NCI-H524 (cell line): Measurements from ENCODE around the gene SLC22A16.

Experiments
- DNase-seq, 2 experiments: peaks; one replicate each; lab custom pipeline; 2025; lab: John Stamatoyannopoulos, UW

SLC22A16 gene

DNA sequence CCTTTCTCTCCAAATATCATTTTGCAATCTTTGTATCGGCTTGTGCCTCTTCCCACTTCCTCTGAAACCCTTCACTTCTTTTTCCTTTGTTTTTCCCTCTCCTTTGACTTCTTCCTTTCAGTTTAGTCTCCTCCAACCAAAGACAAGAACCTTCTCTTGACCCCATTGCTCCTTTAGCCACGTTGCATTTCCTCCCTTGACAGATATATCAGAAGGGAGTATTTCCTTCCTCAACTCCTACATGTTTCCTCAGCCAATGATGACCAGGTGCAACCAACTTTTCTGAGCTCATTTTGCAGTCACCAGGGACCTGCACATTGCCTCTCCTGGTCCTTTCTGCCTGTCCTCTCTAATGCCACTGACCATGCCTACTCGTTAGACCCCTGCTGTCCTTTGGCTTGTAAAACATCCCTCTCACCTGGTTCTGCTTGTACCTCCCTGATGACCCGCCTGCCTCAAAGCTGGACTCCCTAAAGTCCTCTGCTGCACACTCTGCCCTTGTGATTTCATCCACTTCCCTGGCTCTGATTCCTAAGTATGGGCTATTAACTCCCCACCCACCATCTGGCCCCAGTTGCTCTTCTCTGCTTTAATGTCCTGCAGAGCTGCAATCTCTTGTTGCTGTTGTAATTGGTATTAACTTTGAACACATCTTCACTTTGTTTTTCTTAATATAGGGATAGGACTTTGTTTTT lies 27.4 kb downstream of the SLC22A16 start:
- peak; percentile 38 to 68 for DNase-seq

DNA sequence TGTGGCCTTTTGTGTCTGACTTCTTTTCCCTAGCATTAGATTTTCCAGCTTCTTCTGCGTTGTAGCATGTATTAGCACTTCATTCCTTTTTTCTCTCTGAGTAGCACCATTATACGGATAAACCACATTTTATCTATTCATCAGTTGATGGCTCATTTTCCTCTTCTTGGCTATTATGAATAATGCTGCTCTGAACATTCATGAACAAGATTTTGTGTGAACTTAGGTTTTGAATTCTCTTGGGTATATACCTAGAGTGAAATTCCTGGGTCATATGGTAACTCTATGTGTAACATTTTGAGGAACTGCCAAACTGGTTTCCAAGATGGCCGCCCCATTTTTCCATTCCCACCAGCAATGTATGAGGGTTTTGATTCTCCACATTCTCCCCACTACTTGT lies 28.7 kb downstream of the SLC22A16 start:
- DNase-seq = no peak

DNA sequence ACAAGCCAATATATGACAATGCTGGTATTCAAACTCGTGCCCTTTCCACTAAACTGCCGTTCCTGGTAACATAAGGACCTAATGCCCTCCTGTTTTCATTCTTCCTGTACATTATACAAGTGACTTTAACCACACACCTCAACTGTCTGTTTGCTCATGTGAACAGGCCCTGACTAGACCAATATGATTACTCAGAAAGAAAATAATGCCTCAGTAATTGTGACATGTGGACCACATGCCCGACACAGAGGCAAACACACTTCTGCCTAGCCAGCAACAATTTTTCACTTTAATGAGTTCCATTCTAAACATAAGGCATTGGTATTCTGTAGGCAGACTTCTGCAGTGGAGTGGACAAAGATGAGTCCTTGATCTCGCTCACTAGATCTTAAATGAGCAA lies 30.0 kb downstream of the SLC22A16 start:
- no peak for DNase-seq

DNA sequence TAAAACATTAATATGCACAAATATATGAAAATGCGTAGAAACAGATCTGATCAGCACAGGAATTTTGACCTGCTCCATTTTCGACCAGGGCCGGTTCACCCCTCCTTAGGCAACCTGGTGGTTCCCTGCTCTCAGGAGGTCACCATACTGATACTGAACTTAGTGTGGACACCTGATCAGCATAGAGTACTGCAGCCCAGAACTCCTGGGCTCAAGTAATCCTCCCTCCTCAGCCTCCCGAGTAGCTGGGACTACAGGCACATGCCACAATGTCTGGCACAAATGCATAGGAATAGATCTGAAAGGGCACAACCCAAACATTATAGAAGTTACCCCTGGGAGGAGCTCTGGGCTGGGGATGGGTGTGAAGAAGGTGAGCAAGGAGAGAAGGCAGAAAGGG lies 36.4 kb downstream of the SLC22A16 start:
- no peak for DNase-seq

DNA sequence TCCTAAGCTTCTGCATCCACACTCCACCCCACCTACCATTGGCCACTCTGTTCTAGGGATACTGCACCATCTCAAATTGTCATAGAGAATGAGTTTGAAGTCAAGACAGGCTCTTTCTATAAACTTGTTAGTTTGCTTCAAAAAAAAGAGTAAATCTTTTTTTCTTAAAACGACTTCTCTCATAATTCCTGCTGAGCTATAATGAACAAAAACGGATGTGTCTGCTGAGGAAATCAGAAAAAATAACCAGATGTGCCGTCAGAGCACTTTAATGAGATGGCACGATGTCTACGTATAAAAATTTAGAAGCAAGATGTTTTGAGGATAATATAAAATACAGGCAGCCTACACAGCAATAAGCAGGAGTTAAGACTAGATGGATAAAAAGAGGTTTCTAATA lies 37.1 kb downstream of the SLC22A16 start:
- no peak for DNase-seq

DNA sequence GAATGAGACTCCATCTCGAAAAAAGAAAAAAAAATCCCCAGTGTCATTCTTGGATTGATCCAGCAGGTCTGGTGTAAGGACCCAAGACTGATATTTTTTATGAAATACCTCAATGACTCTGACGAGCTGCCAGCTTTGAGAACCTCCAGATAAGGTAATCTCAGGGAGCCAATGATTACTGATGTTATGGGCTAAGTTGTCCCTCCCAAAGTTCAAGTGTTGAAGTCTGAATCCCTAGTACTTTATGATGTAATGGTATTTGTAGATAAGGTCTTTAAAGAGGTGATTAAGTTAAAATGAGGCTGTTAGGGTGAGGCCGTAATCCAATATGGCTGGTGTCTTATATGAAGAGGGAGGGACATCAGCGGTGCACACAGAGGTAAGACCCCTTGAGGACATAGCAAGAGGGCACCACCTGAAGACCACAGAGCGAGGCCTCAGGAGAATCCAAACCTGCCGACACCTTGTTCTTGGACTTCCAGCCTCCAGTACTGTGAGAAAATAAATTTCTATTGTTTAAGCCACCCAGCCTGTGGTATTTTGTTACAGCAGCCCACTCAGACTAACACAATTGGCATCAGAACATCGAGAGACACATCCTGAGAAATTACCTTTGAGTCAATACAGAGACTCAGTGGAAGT lies 41.3 kb downstream of the SLC22A16 start:
- DNase-seq = no peak

DNA sequence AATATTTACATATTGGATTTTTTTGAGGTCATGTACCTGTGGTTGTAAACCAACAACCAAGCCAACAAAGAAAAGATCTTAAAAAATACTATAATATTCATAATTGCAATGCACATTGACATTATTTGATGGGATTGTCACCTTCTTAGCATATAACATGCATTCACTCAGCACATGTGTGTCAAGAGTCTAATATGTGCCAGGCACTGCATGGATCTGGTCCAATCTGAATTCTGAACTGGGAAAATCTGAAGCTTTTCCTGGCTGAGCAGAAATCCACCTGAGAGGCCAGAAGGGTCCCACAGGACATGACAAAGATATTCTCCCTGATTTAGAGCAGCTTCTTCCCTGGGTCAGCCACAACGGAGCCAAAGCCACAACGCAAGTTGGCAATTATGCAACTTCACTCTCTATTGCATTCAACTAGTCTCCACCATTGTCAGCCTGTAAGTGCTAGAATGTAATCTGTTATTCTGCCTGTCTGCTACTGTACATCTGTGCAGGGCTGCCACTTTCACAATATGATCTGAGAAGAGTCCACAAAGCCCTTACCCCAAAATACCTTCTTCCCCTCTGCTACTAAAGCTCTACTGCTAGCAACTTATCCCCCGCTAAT lies 44.0 kb downstream of the SLC22A16 start:
- DNase-seq = no peak

DNA sequence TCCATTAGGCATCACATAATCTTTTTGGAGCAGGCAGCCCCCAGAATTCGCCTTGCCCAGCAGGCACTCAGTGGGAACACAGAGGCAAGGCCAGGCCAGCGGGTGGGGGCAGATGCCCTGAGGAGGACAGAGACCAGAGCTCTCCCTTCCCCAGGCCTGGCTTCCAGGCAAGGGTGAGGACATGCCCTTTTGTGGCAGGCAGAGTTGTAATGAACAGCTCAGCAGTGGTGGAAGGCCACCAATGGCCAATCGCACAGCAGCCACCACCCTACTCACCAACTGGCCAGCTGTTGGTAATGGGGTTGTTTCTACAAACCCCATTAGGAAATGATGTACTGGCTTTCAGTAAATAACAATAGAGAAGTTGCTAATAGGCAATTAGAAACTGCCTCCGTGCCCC lies 45.7 kb downstream of the SLC22A16 start:
- no peak for DNase-seq

DNA sequence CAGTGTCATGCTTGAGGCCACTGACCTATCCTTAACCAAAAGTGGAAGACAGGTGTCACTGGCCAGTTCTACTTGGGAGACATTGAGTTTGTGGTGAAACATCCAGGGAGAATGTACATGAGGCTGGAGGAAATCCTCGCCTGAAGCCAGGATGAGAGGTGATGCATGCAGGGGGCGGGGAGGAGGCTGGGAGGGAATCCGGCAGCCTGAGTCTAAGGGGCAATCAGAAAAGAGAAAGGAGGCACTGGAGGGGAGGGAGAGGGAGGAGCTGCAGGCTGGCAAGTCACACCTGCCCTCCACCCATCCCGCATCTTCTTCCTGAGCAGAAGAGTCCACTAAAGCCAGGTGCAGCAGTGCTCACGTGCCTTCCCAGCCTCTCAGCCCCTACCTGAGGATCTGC lies 46.2 kb downstream of the SLC22A16 start:
- no peak for DNase-seq

DNA sequence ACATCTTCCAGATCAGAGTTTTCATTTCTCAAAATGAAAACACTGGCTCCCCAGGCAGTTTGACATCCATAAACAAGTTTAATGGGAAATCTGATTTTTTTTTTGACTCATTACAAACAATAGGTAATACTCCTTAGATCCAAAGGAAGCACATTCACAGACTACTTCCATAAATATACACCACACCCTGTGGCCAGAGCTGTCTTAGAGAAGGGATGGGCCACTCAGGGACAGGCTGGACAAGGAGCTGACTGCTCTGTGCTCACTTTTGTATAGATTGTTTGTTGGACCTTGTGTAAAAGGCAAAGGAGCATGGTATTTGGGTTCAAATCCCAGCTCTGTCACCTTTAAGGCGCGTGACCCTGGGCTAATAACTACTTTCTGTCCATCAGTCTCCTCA lies 48.3 kb downstream of the SLC22A16 start:
- no peak for DNase-seq

DNA sequence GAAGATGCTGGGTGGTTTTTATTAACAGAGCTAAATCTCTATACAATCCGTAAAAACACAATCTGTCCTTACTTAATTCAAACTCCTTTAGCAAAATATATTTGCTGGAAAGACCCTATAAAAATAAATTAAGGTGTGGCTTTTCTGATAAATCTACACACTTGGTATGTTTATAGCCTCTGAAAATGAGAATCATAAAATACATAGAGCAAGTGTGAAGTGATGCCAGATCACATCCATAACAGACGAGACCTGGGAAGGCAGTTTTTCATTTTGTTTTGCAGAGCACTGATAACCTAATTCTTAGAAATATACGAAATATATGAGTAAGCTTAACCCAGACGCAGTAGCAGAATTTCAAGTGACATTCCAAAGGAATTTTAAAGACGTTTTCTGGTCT lies 50.6 kb downstream of the SLC22A16 start:
- DNase-seq = no peak

DNA sequence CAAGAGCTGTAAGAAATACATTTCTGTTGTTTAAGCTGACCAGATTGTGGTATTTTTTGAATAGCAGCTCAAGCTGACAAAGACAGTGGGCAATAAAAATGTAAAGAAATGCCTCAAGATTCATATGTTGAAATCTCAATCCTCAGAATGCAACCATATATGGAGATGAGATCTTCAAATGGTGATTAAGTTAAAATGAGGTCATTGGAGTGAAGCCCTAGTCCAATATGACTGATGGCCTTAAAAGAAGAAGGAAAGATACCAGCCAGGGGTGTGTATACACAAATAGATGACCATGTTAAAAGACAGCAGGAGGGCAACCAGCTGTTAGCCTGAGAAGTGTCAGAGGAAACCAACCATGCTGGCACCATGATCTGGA lies 54.0 kb downstream of the SLC22A16 start:
- DNase-seq = no peak

DNA sequence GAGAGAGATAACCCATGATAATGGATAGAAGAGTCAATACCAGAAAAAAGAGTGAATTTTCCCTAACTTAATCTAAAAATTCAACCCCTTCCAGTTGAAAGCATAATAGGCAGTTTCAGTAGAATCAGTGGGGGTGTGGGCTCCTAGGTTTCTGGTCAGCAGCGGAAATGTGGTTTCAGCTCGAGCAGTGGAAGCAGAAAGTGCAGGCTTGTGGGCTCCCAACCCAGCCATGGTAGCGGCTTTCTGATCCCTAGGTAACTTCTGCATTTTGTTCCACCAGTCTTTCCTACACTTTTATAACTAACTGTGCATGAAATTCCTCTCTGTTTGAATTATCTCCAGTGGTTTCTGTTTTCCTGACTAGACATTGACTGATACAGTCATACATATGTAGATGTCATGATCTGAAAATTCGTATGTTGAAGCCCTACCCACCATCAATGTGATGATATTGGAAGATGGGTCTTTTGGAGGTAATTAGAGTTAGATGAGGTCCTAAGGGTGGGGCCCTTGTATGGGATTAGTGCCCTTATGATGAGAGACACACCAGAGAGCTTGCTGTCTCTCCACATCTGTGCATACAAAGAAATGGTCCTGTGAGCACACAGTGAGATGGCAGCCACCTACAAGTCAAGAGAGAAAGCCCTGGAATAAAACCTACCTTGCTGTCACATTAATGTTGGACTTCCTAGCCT lies 54.5 kb downstream of the SLC22A16 start:
- DNase-seq = no peak

DNA sequence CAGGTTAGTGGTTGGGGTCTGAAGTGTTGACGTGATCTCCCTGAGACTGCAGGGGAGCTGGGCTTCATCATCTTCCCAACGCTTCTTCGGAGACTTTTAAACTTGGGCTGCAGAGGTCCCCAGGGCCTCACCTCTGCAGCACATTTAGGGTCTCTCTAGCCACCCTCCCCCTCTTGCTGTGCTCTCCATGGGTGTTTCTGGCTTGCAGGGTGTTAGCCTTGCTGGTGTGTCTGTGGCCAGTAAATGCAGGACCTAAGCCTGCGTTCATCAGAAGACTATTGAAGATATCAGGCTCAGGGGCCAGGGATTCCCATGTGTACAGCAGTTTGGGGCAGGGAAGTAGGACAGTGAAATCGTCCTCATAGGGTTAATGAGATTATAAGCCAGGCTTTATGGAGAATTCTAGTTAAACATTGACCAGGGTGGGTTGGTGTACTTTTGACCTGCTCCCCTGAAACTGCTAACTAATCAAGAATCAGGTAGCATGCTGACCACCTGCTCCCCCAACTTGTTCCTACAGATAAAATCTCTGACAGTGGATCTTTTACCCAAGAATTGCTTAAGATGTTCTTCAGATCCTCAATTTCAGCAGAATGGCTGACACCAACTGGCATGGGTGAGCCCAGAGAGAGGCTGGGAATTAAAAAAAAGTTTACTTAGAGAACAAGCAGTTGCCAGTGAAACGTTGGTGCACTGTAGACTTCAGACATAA lies 57.2 kb downstream of the SLC22A16 start:
- no peak for DNase-seq

DNA sequence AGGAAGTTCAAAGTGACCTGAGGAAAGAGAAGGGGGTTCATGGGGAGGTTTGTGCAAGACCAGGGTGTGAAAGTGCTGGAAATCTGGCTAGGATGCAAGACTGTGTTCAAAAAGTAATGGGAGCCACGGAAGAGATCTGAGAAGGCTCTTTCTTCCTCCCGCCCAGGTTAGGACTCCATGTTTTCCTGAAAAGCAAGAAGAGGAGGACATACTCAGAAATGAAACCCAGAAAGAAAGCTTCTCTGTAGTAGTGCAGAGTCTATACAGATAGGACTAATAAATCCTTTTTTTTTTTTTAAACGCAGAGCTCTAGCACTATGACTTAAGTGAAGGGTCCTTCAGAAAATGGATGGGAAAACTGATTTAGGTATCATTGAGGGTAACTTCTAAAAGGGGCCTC lies 57.8 kb downstream of the SLC22A16 start:
- no peak for DNase-seq

DNA sequence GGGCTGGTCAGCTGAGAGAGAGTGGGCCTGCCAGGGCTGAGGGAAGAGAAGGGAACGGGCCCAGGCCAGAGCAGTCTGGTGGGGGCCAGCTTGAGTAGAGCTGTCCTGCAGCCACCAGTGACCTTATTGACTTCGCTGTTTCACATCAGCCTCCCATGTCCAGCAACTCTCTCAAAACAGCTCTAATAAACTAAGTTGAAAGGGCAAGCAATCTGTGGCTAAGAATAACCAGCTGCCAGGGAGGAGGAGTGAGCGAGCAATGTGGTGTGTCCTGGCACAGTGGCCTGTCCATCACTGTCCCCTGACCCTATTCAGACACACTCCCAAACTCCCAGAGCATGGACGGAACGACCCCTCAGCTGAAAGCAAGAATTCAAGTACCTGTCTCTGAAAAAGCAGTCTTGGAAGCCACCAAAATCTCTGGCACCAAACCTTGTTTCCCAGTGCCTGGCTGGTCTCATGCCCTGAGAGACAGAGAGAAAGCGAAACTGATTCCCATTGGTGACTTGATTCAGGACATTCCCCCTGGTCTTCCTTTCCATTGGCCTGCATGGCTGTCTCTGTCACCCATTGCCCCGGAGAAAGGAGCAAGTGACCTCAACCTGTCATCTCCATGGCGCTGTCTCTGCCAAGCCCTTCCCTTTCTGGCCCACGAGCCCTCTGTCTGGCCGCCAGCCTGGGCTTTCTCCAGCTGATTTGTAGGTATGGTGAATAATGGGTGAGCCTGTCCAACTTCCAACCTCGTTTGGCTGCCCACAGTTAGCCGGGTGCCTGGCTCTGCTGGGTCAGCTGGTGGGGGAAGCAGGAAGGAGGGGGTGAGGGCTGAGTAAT lies 61.1 kb downstream of the SLC22A16 start, which contains the start of gene DDO:
Gene DDO (minus strand): TSS at position 490 of the 831 bp plus-strand sequence. CDS start 2,113 bp downstream, outside the sequence.
- no peak for DNase-seq

DNA sequence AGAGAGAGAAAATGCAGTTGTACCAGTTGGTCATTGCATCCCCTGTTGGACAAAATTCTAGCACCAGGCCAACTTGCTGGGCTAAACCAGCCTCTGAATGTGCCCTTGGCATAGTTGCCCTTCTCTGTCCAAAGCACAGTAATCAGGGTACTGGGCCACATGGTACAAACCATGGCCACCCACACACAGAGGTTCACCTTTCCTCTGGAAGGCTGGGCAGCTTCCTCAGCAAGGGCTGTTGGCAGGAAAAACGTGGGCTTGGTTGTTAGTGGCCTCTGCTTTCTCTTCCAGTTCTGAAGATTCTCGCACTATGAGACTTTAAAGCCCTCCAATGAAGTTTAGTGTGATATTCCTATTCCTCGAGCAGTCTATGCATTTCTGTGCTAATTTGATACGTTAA lies 61.7 kb downstream of the SLC22A16 start:
- DNase-seq = no peak

DNA sequence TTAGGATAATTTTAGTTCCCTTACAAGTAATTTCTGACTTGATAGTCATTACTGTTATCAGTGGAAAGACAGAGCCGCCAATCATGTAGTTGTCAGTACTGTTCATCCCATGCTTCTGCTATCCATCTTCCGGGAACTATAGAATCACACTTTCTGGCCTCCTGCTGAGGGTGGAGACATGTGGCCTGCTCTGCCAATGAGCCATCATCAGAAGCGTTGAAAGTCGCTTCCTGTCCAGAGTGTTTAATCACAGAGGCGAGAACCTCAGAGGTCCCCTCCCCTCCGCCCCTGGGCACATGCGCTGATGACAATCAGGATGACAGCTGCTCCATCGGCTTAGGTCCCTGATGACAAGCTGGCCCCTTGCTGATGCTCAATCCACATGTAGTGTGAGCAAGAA lies 64.1 kb downstream of the SLC22A16 start:
- peak; percentile 76 to 95 for DNase-seq

DNA sequence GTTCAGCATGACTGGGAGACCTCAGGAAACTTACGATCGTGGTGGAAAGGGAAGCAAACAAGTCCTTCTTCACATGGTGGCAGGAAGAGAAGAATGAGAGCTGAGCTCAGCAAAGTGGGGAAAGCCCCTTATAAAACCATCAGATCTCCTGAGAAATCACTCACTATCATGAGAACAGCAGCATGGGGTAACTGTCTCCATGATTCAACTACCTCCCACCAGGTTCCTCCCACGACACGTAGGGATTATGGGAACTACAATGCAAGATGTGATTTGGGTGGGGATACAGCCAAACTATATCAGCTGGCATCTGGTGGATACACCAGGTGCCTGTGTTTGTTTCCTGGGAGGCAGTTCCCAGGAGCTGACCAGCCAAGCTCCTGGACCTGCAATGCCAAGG lies 65.9 kb downstream of the SLC22A16 start:
- no peak for DNase-seq

DNA sequence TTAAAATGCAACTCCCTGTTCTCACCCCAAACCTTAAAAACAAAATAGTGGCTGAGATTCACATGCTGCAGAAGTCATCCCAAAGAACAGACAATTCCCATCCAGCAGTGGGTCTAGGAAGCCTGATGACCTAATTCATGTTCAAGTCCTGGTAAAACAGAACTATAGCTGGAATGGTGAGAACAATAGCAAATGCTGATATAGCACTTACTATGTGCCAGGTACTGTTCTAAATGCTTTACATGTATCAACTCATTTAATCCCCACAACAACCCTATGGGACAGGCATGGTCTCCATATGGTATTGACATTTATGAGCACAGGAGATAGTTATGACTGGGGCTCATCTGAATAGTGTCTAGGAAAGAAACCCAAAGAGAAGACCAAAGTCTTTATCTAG lies 66.6 kb downstream of the SLC22A16 start:
- DNase-seq = no peak

DNA sequence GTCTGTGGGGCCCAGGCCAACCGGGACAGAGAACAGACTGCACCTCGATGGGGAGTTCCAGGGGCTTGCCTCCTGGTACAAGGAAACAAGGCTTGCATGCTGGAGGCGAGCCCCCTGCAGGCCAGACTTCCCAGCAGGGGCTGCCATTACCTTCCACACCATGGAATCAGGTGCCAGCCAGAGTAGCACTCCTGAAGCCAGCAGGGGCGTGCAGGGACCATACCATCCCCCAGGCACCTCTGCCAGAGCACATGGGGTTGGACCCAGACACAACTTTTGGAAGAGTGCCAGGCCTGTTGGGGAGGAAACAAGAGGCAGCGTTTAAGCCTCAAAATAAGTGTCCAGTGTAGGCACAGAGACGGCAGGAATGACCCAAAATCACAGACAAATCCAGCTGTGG lies 67.5 kb downstream of the SLC22A16 start:
- DNase-seq = peak in 1 of 2 experiments; percentile 18
